Posterior cingulate gyrus (tissue), 11 donors: ENCODE measurements around the gene C1QTNF12.

Experiments
- DNase-seq, 10 donors: peaks; one replicate each; pipeline versions ENCODE4 v3.0.0 to v3.0.0-alpha.2; 2020 to 2021; ENCODE audit warnings: mixed read lengths in 3 of 10
- intact Hi-C: fragments of 100-400 bp; cut with DNase I; formaldehyde crosslinking; loops from one replicate; pipeline ENCODE4 v1.15.1; 2023

The C1QTNF12 gene

DNA sequence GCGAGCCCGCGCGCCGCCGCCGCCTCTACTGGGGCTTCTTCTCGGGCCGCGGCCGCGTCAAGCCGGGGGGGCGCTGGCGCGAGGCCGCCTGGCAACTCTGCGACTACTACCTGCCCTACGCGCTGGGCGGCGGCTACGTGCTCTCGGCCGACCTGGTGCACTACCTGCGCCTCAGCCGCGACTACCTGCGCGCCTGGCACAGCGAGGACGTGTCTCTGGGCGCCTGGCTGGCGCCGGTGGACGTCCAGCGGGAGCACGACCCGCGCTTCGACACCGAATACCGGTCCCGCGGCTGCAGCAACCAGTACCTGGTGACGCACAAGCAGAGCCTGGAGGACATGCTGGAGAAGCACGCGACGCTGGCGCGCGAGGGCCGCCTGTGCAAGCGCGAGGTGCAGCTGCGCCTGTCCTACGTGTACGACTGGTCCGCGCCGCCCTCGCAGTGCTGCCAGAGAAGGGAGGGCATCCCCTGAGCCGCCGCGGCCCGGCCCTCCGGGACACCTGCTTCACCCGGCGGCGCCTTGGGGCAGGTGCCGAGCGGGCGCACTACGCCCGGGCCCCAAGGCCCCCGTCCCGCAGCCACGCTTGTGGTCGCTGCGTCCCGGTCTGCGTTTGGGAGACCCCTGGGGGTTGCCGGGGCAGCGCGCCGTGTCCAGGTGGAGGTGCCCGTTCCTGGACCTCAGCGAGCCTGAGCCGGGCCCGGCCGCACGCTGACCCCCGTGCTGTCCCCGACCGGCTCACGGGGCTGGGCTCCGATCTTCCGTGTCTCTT, 13.5 kb downstream of the C1QTNF12 start:
- no peak for DNase-seq
- intact Hi-C loops: loop anchor here (1.0 to 5.0 kb wide), 3 partner anchors 40 to 117 kb away; partner anchors contain the start of genes C1orf159 and UBE2J2

DNA sequence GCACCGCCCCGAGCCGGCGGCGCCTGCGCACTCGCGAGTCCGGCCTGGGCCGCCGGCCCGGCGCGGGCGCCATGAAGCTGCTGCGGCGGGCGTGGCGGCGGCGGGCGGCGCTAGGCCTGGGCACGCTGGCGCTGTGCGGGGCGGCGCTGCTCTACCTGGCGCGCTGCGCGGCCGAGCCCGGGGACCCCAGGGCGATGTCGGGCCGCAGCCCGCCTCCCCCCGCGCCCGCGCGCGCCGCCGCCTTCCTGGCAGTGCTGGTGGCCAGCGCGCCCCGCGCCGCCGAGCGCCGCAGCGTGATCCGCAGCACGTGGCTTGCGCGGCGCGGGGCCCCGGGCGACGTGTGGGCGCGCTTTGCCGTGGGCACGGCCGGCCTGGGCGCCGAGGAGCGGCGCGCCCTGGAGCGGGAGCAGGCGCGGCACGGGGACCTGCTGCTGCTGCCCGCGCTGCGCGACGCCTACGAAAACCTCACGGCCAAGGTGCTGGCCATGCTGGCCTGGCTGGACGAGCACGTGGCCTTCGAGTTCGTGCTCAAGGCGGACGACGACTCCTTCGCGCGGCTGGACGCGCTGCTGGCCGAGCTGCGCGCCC, 14.2 kb downstream of the C1QTNF12 start, which contains the start of gene B3GALT6:
Gene B3GALT6, plus strand, starts transcription at position 30 of the 588 bp plus-strand sequence. Its CDS starts 42 bp downstream, at position 72.
- intact Hi-C loops: loop anchor here (1.0 to 5.0 kb wide), 3 partner anchors 41 to 116 kb away; partner anchors contain the start of genes C1orf159 and UBE2J2
- peak in 1 of 10 donors; percentile 14 for DNase-seq

DNA sequence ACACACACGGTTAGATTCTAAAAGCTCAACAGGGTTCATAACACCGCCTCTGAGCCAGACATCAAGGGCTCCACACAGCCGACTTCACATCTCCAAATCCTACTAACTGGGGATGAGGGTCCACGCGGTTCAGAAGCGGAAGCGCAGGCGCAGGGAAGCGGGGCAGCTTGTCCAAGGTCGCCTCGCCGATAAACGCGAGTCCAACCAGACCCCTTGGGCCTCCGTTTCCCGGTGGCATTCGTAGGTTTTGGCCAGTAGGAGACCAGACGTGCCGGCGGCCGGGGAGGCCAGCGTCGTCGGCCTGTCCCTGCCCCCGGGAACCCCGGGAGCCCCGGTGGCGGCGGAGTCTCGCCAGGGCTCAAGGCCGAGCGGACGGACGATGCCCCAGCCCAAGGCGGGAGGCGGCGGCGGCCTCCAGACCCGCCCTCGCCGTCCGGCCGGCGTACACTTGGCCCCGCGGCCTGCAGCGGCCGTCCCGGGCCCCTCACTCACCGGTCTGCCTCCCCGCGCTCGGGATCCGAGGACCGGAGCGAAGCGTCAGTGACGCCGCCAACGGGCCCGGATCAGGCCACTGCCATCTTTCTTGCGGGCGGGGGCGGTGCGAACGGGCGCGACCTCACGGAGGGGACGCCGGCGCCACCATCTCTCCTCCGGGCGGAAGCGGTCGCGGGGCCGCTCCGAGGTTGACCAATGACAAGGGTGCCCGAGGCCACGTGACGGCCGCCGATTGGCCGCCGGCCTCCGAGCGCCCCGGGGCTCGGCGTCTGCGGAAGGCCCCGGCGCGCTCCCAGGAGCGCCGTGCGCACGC, 14.9 kb downstream of the C1QTNF12 start, which contains the start of gene SDF4:
Gene SDF4, minus strand, starts transcription at position 602 of the 808 bp plus-strand sequence. CDS start 3,229 bp downstream, outside the sequence.
- intact Hi-C loops: loop anchor here (1.0 to 5.0 kb wide), 3 partner anchors 42 to 115 kb away; partner anchors contain the start of genes C1orf159 and UBE2J2

DNA sequence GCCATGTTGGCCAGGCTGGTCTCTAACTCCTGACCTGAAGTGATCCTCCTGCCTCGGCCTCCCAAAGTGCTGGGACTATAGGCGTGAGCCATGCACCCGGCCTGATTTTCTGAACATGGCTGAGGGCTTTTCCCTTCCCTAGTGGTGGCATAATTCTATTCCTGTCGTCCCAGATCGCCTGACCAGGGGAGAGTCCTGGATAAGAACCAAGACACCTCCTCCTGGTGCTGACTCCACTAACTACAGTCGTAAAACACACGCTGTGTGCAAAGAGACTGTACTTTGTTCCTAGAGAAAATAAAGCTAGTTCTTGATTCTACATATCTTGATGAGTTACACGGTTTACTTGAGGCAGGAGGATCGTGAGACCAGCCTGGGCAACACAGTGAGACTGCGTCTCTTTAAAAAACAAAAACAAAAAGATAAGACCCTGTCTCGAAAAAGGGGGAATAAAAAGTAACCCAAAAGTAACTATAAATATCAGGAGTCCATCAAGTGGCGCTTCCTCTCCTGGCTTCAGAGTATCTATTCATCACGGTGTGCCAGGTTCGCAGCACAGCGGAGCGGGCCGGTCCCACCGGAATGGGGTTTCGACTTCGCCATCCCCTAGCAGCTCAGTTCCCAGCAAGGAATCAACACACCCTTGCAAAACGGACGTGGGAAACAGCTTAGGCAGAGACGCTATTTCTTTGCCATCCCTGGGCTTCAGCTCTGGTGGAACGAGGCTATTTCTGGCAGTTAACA, 15.7 kb downstream of the C1QTNF12 start:
- DNase-seq: no peak
- intact Hi-C loops: loop anchor here (5.0 kb wide), 1 partner anchor 74 kb away; no protein-coding TSS in a partner anchor

More for the DNA sequence above, 14.9 kb downstream of the C1QTNF12 start, which contains the start of gene SDF4:
- DNase-seq: peak; percentile 95 to 99 (median 97)

DNA sequence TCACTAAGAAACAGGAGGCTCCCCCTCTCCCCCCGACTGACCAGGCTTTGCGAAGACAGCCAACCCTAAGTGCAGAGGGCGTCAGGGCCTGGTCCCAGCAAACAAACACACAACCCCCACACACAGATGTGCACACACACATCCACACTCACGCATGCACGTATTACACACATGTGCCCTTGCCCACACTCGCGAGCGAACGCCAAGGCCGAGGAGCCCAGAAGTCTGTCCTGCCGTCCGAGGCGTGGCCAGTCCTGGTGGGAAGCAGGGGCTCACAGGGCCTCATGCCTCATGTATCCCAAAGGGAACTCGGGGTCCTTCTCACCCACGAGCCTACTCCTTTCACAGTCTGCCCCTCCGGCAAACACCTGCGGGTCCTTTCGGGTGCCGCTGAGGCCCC, 16.8 kb downstream of the C1QTNF12 start:
- intact Hi-C loops: loop anchor here (5.0 kb wide), 1 partner anchor 72 kb away; no protein-coding TSS in a partner anchor
- no peak for DNase-seq

DNA sequence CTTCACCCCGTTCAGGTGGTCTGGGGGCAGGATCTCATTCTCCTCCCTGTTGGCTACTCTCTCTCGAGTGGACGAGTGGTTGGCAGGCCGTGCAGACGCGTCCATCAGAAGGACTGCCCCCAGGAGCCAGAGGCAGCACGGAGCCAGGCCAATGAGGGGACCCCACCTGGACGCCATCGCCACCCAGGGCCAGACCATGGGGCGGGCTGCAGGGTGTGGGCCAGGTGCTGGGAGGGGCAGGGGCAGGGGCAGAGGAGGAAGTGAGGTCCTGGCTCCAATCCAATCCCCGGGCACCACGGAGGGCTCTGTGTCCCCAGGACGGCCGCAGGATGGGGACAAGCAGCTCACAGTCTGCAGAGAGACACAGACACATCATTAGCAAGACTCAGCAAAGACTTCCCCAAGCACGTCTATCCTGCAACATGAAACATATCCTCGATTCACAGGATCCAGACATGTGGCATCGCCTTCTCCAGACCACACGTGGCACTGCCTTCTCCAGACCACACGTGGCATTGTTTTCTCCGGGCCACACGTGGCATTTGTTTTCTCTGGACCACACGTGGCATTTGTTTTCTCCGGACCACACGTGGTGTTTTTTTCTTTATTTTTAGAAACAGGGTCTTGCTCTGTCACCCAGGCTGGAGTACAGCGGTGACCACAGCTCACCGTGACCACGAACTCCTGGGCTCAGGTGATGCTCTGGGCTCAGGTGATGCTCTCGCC, 17.8 kb downstream of the C1QTNF12 start:
- intact Hi-C loops: no loop called here
- no peak for DNase-seq

DNA sequence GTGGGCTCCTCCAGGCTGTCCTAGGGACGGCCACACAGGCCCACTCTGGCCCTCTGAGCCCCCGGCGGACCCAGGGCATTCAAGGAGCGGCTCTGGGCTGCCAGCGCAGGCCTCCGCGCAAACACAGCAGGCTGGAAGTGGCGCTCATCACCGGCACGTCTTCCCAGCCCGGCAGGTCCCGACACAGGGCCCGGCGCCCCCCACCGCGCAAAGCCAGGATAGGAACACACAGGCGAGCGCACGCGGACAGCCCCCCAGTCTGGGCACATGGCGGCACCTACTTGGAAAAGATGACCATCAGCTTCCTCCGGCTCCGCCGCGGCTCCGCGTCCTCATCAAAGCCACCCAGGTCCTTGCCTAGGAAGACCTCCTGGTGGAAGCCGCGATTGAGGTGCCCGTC, 18.3 kb downstream of the C1QTNF12 start:
- DNase-seq: no peak
- intact Hi-C loops: no loop called here

DNA sequence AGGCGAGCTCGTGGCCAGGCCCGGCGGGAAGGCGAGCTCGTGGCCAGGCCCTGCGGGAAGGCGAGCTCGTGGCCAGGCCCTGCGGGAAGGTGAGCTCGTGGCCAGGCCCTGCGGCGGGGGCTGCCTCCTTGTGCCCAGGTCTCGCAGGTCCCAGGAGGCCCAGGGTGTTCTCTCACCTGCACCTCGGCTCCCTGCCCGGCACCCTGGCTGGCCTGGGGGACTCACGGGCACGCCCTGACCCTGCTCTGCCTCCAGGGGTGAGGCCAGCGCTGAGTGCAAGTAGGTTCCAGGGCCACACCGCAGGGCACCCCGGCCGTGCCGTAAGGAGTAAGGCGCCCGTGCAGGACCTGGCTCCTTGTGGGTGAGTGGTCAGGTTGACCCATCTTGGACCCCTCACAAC, 19.1 kb downstream of the C1QTNF12 start:
- intact Hi-C loops: no loop called here
- DNase-seq: no peak

DNA sequence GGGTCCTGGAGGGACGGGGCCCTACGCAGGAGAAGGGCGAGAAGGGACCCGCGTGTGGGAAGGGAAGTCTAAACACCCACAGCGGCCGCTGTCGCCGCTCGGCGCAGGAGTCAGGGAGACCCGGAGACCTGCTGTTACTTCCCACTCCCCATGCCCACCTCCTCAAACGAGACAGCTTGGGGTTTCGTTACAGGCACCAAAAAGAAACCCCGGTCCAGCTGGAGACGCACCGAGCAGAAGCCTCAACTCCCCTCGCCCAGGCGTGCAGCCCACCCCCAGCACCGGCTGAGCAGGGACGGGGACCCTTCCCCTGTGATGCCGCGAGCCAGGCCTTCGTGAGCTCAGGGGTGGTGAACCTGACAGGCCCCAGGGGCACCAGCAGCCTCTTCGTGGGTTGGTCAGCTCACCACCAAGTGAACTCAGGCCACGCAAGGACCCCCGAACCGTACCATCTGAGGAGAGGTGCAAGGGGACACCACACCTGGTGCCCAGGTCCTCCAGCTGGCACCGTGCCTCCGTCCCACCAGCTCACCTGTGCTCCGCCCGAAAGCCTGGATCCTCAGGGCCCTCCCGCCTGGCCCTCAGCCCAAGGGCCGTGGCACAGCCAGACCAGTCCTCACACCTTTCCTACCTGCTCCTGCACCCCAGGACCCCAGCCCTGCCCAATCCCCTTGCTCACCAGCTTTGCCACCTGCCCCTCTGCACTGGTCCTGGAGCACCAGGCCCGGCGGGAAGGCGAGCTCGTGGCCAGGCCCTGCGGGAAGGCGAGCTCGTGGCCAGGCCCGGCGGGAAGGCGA, 19.8 kb downstream of the C1QTNF12 start:
- no peak for DNase-seq
- intact Hi-C loops: no loop called here

DNA sequence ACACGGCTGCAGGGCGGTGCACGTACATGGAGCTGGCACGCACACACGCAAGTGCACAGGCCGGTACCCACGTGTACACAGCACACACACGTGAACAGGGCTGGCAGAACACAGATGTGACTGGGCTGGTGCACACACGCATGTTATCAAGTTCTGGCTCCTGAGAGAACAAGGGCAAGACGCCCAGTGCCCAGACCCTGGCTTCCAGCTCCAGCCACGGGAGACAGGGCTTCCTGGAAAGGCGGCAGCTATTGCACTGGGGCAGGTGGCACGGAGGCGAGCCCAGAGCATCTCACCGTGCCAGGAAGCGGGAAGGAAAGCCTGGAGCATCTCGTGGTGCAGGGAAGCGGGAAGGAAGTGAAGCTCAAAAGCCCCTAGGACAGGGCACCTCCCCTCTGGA, 20.6 kb downstream of the C1QTNF12 start:
- intact Hi-C loops: no loop called here

DNA sequence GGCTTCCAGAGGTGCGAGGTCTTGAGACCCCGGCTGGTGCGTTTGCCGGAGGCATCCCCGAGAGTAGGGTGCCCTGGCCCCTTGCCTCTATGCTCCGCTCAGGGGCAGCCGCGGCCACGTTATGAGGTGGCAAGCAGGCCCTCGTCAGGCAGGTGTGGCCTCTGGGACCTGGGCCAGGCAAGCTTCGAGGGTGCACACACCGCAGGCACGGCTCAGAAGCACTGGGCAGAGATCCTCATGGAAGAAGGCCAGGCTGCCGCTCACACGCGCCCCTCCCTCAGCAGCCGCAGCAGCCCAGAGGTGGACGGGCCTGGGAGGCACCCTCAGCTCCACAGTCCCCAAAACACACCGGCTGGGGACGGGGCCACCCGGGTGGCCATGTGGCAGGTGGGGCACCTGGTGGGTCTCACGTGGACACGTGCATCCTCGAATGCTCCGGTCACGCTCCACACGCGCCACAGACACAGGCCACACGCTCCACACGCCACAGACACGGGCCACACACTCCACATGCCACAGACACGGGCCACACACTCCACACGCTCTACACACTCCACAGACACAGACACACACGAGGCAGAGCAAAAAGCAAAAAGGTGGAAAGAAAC, 21.2 kb downstream of the C1QTNF12 start:
- intact Hi-C loops: no loop called here
- no peak for DNase-seq

More for the DNA sequence above, 20.6 kb downstream of the C1QTNF12 start:
- no peak for DNase-seq

DNA sequence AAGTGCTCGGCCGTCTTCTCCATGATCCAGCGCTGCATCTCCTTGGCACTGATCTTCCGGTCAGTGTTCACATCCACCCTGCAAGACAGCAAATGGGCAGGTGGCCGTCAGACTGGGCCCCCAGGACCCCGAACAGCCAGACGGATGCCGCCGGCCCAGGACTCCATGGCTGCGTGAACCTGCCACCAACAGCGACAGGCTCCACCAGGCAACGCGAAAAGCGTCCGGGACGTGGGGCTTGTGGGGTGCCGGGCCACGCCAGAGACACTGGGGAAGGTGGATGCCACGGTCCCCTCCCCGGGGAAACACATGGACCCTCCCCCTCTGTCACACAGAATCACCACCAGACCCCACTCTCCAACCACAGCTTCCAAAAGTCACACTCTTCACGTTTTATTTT, 22.6 kb downstream of the C1QTNF12 start:
- no peak for DNase-seq
- intact Hi-C loops: no loop called here

DNA sequence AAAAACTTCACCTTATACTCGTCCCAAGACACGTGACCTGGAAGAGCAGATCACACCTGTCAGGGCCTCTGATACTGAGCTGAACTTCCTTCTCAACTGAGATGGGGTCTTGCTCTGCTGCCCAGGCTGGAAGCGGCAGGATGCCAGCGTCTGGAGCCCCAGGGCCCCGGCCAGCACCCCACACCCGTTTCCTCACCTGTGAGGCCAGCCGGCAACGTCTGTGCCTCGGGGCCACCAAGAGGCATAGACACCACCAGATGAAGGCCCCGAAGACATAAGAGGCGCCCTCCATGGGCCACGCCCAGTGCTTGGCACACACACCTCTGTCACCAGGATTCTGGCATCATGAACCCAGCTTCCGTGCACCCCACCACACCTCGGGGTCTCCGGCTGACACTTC, 23.2 kb downstream of the C1QTNF12 start:
- intact Hi-C loops: no loop called here
- DNase-seq: no peak

DNA sequence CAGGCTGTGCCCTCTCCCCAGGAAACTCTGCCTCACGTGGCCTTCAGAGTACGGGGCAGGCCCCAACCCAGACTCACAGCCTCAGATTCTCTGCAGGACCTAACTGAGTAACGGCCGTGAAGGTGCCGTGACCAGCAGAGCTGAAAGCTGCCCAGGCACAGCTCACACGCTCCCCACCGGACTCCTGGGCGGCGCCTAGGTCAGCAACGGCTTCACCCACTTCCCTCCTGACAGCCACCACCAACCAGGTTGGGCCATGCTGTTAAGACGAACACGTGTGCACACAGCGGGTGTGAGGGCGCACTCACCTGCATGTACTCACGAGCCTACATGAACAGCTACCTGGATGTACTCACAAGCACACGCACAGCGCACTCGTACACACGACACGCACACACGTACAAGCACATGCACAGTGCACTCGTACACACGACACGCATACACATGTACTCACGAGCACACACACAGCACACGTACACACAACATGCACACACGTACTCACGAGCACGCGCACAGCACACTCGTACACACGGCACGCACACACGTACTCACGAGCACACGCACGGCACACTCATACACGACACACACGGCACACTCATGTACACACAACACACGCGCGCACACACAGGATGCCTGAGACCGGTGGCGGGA, 23.8 kb downstream of the C1QTNF12 start:
- DNase-seq: no peak
- intact Hi-C loops: no loop called here

DNA sequence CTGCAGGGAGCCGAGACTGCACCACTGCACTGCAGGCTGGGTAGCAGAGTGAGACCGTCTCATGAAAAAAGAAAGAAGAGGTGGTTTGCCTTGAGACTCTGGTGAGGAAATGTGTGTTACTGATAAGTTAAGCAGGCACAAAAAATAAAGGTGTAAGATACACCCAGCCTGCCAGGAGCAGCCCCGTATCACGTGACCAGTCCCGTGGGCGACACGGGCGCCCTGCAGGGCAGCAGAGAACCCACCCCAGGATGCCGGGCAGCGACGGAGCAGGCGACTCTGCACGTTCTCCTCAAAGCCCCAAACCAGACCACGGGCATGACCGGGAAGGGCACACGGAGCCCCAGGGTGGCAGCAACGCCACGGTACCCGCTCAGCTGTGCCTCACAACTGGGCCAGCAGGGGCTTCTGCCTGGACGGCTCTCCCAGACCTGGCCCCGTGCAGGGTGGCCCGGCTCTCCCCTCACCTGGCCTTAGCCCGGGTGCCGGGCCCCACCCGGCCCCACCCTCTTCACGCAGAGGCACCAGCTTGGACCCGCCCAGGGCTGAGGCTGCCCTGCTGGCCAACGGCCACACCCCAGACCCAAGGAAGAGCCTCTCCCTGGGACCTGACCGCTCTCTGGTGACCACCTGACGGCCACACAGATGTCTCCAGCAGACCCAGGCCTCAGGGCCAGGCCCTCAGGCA, 24.5 kb downstream of the C1QTNF12 start:
- no peak for DNase-seq
- intact Hi-C loops: no loop called here

DNA sequence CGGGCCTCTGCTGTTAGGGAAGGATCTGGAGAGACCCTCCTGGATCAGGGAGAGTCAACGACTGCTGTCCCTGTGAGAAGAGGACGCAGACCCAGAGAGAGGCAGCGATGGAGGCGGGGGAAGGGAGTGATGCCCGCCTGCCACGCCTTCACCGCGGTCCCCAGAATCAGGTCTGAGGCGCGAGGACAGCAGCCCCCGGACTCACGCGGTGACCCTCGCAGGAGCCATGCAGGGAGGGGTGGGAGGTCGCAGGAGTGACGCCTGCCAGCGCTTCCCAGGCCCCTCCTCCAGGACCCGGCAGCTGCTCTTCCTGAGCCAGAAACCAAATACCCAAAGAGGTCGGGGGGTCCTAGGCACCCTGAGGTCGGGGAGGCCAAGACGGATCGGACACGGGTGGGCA, 26.3 kb downstream of the C1QTNF12 start:
- intact Hi-C loops: no loop called here
- DNase-seq: no peak

DNA sequence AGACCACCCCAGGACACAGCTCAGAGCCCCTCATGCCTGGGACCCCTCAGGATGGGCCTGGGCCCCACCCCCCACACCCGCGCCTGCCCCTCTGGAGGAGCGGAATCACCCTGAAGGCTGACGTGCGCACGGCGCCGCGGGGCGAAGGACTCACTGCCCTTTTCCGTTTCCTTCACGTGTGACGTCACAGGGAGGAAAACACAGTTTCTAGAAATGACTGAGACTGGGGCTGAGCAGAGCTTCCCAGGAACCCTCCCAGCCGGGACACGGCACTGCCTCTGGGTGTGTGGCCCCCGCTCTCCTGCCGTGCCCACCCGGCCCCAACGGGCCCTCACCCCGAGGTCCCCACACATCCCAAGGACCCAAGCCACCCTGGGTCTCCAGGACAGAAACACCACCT, 27.2 kb downstream of the C1QTNF12 start:
- intact Hi-C loops: no loop called here
- no peak for DNase-seq
